H54 (cell line): Measurements from ENCODE around the gene OR2T4.

ENCODE experiments used
- DNase-seq: peaks from one replicate; pipeline ENCODE4 v3.0.0; 2011; ENCODE audit warnings: low spot score, mixed read lengths; ENCODE audit not compliant: insufficient read length
- FAIRE-seq: peaks from 3 replicates; lab custom pipeline; 2011; peaks lifted over from hg19 to GRCh38; lab: Jason Lieb, UNC
- POLR2A ChIP-seq: IDR thresholded peaks from 2 replicates; pipeline ENCODE4 v1.6.1; 2011; ENCODE audit warnings: low read depth, mild to moderate bottlenecking, low read length

OR2T4 gene

GRCh38 chr1:248404024-248404423, 42.6 kb downstream of the OR2T4 start:
- DNase-seq: no peak
- FAIRE-seq: peak; percentile 94
- TF ChIP-seq POLR2A: no peak

DNA sequence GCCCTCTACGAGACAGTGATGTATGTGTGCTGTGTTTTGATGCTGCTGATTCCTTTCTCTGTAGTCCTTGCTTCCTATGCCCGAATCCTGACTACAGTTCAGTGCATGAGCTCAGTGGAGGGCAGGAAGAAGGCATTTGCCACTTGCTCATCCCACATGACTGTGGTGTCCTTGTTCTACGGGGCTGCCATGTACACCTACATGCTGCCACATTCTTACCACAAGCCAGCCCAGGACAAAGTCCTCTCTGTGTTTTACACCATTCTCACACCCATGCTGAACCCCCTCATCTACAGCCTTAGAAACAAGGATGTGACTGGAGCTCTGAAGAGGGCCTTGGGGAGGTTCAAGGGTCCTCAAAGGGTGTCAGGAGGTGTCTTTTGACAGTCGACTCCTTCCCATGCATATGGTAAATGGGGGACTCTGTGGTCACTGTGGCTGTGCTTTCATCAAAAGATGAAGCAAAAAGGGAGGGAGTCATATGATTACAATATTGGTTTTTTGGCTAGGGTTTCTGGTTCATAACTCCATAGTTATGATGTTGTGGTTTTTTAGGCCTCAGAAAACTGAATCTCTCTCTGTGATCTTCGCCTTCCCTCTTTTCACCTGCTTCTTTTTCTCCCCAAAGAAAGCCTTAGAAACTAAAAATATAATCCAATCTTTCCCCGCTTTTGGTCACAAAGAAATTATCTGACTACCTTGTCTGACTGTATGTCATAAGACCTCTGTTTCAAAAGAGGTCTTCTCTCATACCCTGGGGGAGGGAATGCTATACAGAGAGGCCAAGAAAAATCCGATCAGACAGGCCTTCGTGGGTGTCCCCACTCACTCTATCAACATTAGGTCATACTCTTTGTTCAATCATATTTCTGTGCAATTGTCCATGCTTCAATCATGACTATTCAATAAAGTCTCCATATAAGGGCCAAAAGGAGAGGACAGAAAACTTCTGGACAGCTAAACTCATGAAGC, 45.5 kb downstream of the OR2T4 start:
- DNase-seq: no peak
- FAIRE-seq: no peak
- no peak for TF ChIP-seq POLR2A
